ENCODE results near the gene MEMO1.

- TF ChIP-seq CTCF (conservative IDR thresholded peaks at IDR 0.05 in 1 of 2, IDR thresholded peaks at IDR 0.05 in 1 of 2; ENCODE audit: extremely low read depth in 1 of 2, insufficient read depth in 1 of 2, low read depth in 1 of 2, low read length in 2 of 2) (no peak), EZH2 (IDR thresholded peaks at IDR 0.05; ENCODE audit: borderline replicate concordance, low read length) (no peak)
These were observed 12.0 kb downstream of the MEMO1 start for GRCh38 chr2:31998731-31999383.

Measured in mammary epithelial cell (primary cell).